PC-9 (cell line): ENCODE results near the gene F5.

ENCODE experiments used
- CTCF ChIP-seq: fragments of 200-600 bp; sonication (generic); conservative IDR thresholded peaks from 2 replicates; pipeline ENCODE4 v1.6.1; 2017; ENCODE audit warnings: mixed run types, antibody characterized with exemption, mild to moderate bottlenecking, moderate library complexity
- EZH2 ChIP-seq: fragments of 200-600 bp; sonication (generic); IDR thresholded peaks from 2 replicates; pipeline ENCODE4 v1.8.0; 2017; ENCODE audit warnings: antibody characterized with exemption, low read depth

GRCh38 chr1:169474302-169474995, 111.8 kb downstream of the F5 start:
- TF ChIP-seq CTCF = no peak
- TF ChIP-seq EZH2 = no peak
